ENCODE results near the gene RPS24. TPM values are rescaled to one million over a fixed set of nuclear protein-coding genes. Genes with fewer than 3 reads are reported as not detected.

Gene RPS24
- total and polyA plus RNA-seq, 9 of the 15 experiments (the other 6 are each of a cell fraction or from before 2014, with no cell fraction given), result 1,947 to 7,307 (median 5,944) TPM

DNA sequence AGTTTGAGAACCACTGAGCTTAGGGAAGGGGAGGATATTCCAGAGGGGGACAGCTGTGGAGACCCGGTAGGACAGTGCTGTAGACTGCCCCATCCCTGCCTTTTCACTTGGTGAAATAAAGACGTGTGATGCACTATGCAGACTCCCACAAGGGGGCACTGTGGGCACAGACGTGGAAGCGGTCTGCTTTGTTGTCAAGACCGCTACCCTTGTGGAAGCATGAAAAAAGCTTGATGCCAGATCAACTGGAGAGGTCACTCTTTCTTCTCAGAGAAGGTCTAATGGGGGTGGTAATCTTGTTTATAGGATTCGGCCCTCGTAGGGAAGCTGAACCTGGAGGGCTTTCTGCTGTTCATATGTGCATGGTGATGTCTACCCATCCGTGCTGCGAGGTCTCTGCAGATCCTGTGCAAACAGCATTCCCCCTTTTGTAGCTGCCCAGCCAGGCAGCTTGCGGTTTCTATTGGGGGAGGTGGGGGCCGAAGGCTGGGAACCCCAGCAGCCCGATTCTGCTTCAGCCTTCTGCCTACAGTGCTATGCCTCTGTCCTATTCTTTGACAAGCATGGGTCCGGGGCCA lies 13.7 kb downstream of the RPS24 start (continued):
- TF ChIP-seq ARNT (IDR thresholded peaks at IDR 0.05), result peak in 1 of 2 experiments; percentile 48; a peak in 1 of 4 replicates
- no peak for TF ChIP-seq TAL1 (IDR thresholded peaks at IDR 0.05)
- TF ChIP-seq MYC (IDR thresholded peaks at IDR 0.05; ENCODE audit: low read depth, low read length), result peak; percentile 60; the same call in 1 of the 2 replicates
- TF ChIP-seq MYC (CRISPR knock-in tag; IDR thresholded peaks at IDR 0.05; ENCODE audit: borderline replicate concordance, low read depth), result no peak
- no peak for TF ChIP-seq PHB2 (IDR thresholded peaks at IDR 0.05; ENCODE audit: low read depth)
- TF ChIP-seq RERE (CRISPR knock-in tag; IDR thresholded peaks at IDR 0.05; ENCODE audit: borderline replicate concordance), result no peak
- TF ChIP-seq RFX7 (CRISPR knock-in tag; IDR thresholded peaks at IDR 0.05), result no peak
- no peak for TF ChIP-seq SNRNP70 (optimal IDR thresholded peaks at IDR 0.05; ENCODE audit: low read depth, low read length)
- no peak for TF ChIP-seq ADNP (tag; IDR thresholded peaks at IDR 0.05)
- peak; percentile 31; the same call in 1 of the 2 replicates for TF ChIP-seq ATF7 (IDR thresholded peaks at IDR 0.05)
- no peak for TF ChIP-seq HSF4 (CRISPR knock-in tag; IDR thresholded peaks at IDR 0.05; ENCODE audit: borderline replicate concordance)
- TF ChIP-seq BHLHE40 (IDR thresholded peaks at IDR 0.05; ENCODE audit: low read length), result 0 out of 2 replicates have a peak, but pooled peaks have one; percentile 30
- TF ChIP-seq CHD1 (IDR thresholded peaks at IDR 0.05; ENCODE audit: low read length), result no peak
- TF ChIP-seq ZNF41 (CRISPR knock-in tag; conservative IDR thresholded peaks at IDR 0.05), result 0 out of 2 replicates have a peak, but pooled peaks have one; percentile 25
- peak; percentile 90 for TF ChIP-seq SMC3 (conservative IDR thresholded peaks at IDR 0.05; ENCODE audit: insufficient read depth, low read depth, low read length)
- TF ChIP-seq, protein P1, sequence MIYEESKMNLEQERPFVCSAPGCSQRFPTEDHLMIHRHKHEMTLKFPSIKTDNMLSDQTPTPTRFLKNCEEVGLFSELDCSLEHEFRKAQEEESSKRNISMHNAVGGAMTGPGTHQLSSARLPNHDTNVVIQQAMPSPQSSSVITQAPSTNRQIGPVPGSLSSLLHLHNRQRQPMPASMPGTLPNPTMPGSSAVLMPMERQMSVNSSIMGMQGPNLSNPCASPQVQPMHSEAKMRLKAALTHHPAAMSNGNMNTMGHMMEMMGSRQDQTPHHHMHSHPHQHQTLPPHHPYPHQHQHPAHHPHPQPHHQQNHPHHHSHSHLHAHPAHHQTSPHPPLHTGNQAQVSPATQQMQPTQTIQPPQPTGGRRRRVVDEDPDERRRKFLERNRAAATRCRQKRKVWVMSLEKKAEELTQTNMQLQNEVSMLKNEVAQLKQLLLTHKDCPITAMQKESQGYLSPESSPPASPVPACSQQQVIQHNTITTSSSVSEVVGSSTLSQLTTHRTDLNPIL (CRISPR knock-in tag; IDR thresholded peaks at IDR 0.05), result no peak
- TF ChIP-seq TCFL5 (CRISPR knock-in tag; conservative IDR thresholded peaks at IDR 0.05), result no peak
- TF ChIP-seq RNF219 (CRISPR knock-in tag; IDR thresholded peaks at IDR 0.05), result no peak
- no peak for TF ChIP-seq KAT8 (IDR thresholded peaks at IDR 0.05; ENCODE audit: low read depth)
- TF ChIP-seq, protein P2, sequence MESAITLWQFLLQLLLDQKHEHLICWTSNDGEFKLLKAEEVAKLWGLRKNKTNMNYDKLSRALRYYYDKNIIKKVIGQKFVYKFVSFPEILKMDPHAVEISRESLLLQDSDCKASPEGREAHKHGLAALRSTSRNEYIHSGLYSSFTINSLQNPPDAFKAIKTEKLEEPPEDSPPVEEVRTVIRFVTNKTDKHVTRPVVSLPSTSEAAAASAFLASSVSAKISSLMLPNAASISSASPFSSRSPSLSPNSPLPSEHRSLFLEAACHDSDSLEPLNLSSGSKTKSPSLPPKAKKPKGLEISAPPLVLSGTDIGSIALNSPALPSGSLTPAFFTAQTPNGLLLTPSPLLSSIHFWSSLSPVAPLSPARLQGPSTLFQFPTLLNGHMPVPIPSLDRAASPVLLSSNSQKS (CRISPR knock-in tag; IDR thresholded peaks at IDR 0.05), result no peak

Measured in K562 (cell line).